Measurements from ENCODE around the gene HSD17B11.
"Not testable (repeated sequence)": the region's sequence is repeated elsewhere in the genome, so short reads cannot be mapped to it uniquely, and the experiment has no call there.

Gene HSD17B11

DNA sequence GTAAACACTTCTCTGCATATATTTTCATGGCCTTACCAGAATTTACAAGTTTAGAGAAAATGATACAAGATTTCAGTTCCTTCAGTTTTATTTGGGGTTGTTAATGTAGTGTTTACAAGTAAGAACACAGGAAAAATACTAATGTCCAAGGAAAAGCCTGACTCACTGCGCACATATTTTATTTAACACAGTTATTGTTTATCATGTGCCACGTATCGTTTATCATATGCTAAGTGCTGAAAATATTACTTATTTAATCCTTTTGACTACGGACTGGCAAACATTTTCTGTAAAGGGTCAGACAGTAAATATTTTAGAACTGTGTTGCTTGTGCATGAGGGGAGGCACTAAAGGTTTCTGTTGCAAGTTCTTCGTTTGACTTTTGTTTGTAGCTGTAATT lies 69.1 kb downstream of the HSD17B11 start:
- TF ChIP-seq CTCF (IDR thresholded peaks at IDR 0.05; ENCODE audit: low read depth, low read length, missing control alignments), result no peak
- H3K4me3 ChIP-seq (replicated peaks; ENCODE audit: low read depth, low read length), result no peak overlapping the region
- no peak for DNase-seq (ENCODE audit: extremely low read depth, low read depth)

- no peak for TF ChIP-seq CTCF (IDR thresholded peaks at IDR 0.05; ENCODE audit: low read depth, low read length, missing control alignments)
- no peak for DNase-seq (ENCODE audit: extremely low read depth, low read depth)
- no peak overlapping the region for H3K4me3 ChIP-seq (replicated peaks; ENCODE audit: low read depth, low read length)
Measured at GRCh38 chr4:87317527-87317926, 73.5 kb downstream of the HSD17B11 start.

- DNase-seq (ENCODE audit: extremely low read depth, low read depth), result no peak
- no peak for TF ChIP-seq CTCF (IDR thresholded peaks at IDR 0.05; ENCODE audit: low read depth, low read length, missing control alignments)
Measured at GRCh38 chr4:87316961-87317360, 74.0 kb downstream of the HSD17B11 start.

GRCh38 chr4:87315000-87315399 lies 76.0 kb downstream of the HSD17B11 start:
- H3K4me3 ChIP-seq (replicated peaks; ENCODE audit: low read depth, low read length); DNase-seq (ENCODE audit: extremely low read depth, low read depth): not testable (repeated sequence)

More at GRCh38 chr4:87316961-87317360, 74.0 kb downstream of the HSD17B11 start:
- H3K4me3 ChIP-seq (replicated peaks; ENCODE audit: low read depth, low read length), result no peak overlapping the region

GRCh38 chr4:87313756-87314155 lies 77.2 kb downstream of the HSD17B11 start:
- no peak overlapping the region for H3K4me3 ChIP-seq (replicated peaks; ENCODE audit: low read depth, low read length)
- TF ChIP-seq CTCF (IDR thresholded peaks at IDR 0.05; ENCODE audit: low read depth, low read length, missing control alignments), result no peak
- no peak for DNase-seq (ENCODE audit: extremely low read depth, low read depth)

DNA sequence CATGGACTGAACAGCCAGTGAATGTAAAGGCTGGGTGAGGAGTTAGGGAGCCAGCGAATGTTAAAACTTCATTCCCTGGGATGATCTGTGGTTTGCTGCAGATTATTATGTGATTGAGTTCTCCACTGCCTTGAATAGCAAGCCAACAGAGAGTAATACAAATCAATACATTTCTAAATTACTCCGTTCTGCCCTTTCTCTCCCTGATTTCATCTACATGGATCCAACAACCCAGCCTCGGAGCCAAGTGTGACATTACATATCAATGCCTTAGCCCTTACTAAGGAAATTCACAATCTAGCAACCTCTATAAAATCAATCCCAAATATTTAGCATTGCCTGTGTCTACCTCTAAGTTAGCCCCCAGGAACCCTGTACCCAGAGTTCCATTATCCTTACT lies 79.3 kb downstream of the HSD17B11 start:
- no peak overlapping the region for H3K4me3 ChIP-seq (replicated peaks; ENCODE audit: low read depth, low read length)
- no peak for TF ChIP-seq CTCF (IDR thresholded peaks at IDR 0.05; ENCODE audit: low read depth, low read length, missing control alignments)
- no peak for DNase-seq (ENCODE audit: extremely low read depth, low read depth)

- no peak for TF ChIP-seq CTCF (IDR thresholded peaks at IDR 0.05; ENCODE audit: low read depth, low read length, missing control alignments)
- no peak overlapping the region for H3K4me3 ChIP-seq (replicated peaks; ENCODE audit: low read depth, low read length)
- DNase-seq (ENCODE audit: extremely low read depth, low read depth), result no peak
Measured at GRCh38 chr4:87310691-87311335, 80.2 kb downstream of the HSD17B11 start.

Measured in HFF-Myc (cell line).